Activated gamma-delta T cell treated with Interleukin-2 at 50 U/mL for 16 hours (primary cell): Measurements from ENCODE around the gene TIAM2.
"Not testable (repeated sequence)": the region's sequence is repeated elsewhere in the genome, so short reads cannot be mapped to it uniquely, and the experiment has no call there.

Experiments
- DNase-seq: peaks from one replicate; pipeline ENCODE4 v3.0.0-alpha.2; 2020

TIAM2 gene

DNA sequence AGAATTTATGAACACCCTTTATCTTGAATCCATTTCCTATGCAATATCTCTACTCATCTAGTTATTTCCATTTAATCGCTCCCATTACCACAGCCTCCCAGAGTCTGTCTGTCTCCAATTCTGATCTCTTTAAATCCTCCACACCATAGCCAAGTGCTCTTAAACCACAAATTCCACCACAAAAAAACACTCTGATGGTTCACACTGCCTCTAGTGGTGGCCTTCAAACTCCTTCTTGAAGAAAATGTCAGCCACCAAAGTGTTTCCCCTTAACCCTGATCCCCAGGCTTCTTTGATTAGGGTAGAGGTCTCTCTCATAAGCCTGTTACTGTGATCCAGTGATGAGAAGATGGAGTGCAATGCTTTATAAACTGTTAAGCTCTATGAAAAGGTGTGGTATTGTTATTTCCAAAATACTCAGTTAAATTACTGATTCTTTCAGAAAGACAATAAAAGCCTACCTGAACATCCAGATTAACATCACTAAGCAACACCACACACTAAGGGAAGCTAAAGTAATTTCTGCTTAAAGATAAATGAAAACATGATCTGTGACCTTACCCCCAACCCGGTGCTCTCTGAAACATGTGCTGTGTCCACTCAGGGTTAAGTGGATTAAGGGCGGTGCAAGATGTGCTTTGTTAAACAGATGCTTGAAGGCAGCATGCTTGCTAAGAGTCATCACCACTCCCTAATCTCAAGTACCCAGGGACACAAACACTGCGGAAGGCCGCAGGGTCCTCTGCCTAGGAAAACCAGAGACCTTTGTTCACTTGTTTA lies 273.2 kb downstream of the TIAM2 start:
- not testable (repeated sequence) for DNase-seq

DNA sequence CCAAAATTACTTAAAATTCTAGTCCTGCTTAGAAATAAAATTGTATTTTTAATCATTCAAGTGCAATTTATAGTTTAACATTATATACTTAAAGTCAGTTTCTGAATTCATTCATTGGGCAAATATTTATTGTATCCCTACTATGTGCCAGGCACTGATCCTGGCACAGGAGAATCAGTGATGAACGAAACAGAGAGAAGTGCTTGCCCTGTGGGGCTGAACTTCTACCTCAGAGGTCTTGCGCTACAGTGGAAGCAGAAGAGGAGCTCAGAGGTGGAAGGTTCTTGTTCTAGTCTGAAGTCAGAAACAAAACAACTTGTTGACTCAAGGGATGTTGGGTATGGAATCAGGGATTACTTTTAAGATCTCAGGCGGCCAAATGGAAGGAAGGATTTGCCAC lies 274.6 kb downstream of the TIAM2 start:
- no peak for DNase-seq

DNA sequence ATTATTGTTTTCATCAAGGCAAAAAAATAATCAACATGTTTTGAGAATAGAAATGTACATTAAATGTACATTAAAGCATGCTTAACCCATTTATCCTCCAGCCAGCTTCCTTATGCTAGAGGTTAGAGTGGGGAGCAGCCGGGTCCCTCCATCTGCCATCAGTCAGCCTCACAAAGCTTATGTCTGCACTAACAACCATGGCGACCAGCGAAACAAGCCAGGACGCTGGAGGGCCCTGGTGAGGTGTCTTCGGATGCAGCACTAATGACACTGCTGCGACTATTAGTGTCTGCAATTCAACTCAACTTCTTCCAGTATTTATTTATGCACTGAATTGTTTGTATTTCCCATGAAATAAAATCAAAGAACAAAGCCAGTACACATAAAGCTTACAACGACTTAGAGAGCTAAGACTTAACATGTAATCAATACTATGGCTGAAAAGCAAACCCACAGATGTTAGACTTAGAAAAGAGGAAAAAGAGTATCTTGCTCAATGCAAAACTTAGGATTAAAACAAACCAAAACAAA lies 275.5 kb downstream of the TIAM2 start:
- no peak for DNase-seq

DNA sequence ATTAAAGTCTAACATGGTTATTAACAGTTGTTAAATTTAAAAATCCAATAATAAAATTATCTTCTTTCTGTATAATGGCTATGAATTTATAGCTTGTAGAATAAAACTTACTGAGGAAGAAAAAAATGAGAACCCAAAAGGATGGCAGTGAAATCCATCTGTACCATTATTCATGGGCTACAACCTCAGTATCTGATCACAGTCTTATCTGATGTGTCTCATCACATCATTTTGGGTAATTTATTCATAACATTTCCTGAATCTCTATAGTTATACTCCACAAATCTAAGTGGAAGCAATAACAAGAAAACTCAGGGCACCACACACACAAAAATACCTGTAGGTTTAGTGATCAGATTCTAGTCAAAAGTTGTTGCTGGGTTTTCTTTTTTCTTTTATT lies 276.0 kb downstream of the TIAM2 start:
- DNase-seq, result no peak

DNA sequence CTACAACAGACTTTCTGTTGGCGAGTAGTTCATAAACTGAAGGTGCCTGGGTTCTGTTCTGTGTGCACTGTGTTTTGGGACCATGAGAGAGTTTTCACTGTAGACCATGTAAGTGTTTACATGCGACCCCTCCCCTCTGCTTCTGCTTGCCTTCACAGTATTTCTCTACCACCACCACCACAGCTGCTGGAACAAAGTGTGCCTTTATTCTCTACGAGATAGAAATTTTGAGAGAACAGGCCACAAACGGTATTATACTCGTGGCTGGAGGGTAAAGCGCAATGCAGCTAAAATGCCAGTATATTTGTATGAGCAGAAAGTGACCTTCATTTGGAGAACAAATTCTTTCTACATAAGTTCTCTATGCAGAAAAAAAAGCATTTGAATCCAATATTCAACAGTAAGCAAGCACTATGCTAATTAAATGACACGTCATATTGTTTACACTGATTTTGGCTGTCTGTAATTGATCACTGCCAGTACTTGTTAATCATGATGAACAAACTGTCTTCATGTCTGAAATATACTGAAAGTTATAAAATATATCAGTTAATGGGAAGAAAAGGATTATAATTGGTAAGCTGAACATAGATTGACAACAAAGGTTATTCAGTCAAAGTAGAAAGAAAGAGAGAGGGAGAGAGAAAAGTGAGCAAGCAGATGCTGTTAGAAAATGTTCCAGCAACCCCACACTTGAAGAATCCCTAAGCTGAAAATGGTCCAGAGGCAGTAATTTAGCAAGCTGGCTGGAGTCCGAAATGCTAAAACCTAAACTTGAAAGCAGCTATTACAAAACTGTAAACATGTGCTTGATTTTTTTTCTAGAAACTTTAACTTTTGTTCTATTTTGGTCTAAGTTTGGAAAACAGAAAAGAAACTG lies 277.5 kb downstream of the TIAM2 start:
- DNase-seq, result no peak

DNA sequence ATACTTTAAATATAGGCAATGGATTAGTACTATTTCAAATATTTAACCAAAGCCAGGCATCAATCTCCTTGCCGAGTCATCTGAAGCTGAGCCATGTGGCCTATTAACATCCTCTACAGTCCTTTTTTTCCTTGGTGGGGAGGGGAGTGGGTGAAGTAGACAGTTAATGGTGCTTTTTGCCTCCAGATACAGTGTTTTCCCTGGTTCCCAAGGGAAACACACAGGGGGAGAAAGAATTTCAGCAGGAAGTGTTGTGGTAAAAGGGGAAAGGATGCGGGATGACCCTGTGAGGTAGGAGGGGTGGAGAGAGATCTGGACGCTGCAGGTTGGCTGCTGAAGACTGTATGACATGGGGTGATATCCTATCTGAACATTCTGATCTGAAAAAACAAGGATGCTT lies 278.3 kb downstream of the TIAM2 start:
- DNase-seq, result no peak

DNA sequence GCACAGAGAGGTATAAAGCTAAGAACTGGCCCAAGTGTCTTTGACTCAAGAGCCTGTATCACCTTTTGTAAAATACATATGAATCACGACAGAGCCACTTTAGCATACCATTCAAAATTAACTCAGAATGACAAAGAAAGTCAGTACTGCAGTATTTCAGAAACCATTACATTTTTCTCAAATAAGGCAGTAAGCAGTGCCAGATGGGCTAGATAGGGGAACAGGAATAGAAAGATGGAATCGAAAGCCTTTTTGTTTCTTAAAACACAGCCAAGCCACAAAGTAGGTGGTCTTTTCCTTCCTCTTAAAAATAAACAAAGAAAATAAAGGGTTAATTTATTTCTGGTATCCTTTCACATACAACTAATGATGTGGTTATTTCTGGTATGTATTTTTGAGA lies 279.0 kb downstream of the TIAM2 start:
- DNase-seq, result no peak

DNA sequence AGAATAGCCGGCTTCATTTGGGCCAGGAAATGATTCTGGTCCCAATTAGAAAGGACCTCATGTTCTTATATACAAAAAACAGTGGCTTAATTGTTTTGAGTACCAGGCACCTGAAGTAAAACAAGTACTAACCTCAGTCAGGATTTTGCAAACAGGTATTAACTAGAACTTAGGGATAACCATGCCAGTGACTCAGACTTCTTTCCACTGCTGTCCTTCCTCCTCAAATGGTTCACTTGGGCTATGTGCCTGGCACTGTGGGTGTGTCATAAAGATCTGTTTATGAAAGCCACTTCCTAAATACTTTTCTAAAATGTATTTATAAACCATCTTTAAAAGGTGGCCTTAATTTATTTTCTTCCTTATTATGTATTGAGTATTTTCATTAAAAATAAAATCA lies 279.4 kb downstream of the TIAM2 start:
- no peak for DNase-seq

DNA sequence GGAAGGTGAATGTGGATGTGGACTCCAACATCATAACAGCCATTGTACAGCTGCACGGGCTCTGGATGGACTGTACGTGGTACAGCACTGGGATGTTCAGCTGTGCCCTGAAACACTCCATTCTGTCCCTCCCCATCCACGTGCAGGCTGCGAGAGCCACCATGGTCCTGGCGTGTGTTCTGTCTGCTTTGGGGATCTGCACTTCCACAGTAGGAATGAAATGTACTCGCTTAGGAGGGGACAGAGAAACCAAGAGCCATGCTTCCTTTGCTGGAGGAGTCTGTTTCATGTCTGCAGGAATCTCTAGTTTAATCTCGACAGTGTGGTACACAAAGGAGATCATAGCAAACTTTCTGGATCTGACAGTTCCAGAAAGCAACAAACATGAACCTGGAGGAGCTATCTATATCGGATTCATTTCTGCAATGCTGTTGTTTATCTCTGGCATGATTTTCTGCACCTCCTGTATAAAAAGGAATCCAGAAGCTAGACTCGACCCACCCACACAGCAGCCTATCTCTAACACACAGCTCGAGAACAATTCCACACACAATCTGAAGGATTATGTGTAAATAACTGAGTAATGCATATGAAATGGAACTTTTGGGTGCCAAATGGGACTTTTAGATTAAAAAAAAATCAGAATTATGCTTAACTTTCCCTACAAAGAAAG lies 280.8 kb downstream of the TIAM2 start:
- no peak for DNase-seq

DNA sequence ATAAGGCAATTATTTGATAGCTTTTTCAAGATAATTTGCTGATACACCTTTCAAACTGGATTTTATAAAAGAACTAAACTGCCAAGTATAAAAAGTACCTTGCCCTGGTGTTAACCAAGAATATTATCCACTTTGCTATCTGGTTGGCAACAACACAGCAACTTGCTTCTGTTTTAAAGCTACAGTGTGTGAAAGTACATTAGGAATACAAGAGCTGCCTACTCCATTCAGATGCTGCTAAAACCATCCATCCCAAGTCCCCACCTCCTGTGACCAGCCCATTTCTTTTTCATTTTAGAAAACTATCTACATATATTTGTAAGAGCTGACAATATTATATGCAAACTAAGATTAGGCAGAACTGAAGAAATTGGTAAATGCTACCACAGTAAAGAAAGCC lies 281.5 kb downstream of the TIAM2 start:
- DNase-seq, result no peak

DNA sequence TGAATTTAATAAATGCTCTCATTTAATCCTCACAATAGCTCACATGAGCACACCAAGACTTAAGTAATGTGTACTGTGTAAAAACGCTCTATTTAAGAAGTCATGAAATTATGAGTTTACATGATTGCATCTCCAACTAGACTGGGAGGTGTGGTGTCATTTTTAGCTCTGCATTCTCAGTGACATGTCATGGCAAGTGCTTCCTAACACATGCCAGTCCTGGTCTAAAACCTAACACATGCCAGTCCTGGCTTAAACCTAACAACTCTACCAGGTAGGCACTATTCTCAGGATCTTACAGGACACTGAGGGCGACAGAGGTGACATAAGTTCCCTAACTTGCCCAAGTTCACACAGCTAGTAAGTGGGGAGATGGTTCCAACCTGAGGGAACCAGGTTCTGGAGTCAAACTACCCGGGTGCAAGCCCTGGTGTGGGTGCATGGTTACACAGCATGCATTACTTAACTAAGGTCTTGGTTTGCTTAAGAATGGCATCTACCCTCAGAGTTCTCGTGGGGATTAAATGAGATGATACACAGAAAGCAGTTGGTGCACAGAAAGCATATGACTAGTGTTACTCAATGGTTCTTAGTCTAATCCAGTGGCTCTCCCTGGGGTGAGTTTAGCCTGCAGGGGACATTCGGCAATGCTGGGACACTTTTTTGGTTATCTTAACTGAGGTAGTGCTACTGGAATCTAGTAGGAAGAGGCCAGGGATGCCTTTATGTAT lies 283.4 kb downstream of the TIAM2 start:
- DNase-seq, result no peak

DNA sequence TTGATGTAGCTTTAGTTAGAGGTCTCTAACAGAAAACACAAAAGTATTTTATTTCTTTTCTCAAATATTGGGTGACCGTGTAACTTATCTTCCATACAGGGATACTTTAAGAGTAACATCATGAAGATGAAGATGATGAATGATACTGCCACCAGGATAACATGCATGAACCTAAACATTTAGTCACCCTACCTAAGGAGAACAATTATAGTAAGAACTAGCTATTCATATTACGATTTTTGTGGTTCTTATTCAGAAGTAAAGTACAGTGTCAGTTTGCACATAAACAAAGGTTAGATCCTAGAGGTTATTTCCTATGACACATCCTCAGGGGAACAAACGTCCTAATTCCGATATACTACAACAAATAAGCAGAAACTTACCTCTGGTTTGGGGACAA lies 289.7 kb downstream of the TIAM2 start:
- no peak for DNase-seq

DNA sequence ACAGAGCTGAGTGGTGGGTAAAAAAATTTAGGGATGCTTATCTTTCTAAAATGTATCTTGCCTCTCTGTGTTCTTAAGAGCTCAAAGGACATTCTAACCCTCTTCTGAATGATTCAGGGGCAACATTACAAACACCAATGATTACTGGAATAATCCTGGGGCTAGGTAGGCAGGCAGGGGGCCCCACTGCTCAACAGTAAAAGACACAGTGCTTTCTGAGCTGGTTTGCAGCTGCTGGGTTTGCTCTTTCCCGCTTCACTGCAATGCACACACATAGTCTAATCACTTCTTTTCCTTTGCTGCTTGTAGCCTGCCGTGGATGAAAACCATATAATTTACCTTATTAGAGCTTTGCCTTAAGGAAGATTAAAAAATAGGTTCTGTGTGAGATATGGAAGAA lies 292.6 kb downstream of the TIAM2 start:
- DNase-seq, result no peak

DNA sequence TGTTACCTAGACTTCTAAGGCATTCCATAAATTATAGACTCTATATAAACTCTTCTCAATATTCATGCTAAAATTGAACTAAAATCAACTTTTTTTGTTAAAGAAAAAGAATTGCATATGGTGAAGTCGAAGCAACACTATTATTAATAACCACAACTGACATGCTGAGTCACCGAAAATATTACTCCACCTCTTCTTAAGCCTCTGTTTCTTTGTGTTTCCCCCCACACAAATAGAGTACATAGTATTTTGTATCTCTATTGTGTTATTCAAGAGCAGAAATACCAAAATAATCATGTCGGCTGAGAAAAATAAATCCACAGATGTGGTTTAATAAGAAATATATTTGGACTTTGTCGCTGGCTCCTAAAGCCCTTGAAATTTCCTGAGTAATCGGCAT lies 295.4 kb downstream of the TIAM2 start:
- DNase-seq, result no peak

DNA sequence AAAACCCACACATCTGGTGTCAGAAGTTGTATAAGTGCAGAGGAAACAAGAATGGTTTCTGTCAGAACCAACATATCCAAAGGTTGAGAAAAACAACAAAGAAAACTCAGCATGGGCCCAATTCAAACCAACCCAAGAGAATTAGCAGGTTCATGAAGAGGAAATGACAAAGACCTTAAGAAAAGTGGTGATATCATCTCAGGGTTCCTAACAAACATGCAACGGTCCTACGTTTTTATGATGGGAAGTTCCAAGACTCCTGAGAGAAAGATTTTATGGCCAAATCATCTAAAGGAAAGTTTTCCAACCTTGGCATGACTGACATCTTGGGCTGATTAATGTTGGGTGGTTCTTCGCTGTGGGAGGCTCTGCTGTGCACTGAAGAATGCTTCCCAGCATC lies 296.2 kb downstream of the TIAM2 start:
- no peak for DNase-seq

DNA sequence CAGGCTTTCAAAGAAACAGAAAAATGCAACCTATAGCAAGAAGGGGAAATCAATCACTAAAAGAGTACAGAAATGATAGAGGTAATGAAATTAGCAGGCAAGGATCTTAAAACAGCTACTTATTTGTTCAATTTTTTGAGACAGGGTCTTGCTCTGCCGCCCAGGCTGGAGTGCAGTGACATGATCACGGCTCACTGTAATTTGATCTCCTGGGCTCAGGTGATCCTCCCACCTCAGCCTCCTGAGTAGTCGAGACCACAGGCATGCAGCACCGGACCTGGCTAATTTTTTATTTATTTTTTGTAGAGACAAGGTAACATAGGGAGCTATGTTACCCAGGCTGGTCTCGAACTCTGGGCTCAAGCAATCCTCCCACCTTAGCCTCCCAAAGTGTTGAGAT lies 297.6 kb downstream of the TIAM2 start:
- no peak for DNase-seq

DNA sequence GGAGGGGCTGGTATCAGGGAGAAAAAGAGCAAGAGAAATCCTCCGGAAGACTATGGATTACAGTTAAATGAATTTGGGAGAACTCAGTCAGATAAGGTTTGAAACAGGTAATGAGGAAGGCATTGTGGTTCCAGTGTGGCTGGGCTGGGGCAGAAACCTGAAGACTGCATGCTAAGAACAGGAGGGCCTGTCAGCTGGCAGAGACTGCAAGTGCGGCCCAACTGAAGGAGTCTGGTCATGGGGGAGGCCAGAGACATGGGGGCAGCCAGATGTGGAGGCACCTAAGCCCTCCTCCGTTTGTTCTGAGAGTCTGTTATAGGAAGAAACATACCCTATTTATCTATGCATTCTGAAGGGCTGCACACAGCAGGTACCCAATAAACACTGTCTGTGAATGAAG lies 302.6 kb downstream of the TIAM2 start:
- no peak for DNase-seq

DNA sequence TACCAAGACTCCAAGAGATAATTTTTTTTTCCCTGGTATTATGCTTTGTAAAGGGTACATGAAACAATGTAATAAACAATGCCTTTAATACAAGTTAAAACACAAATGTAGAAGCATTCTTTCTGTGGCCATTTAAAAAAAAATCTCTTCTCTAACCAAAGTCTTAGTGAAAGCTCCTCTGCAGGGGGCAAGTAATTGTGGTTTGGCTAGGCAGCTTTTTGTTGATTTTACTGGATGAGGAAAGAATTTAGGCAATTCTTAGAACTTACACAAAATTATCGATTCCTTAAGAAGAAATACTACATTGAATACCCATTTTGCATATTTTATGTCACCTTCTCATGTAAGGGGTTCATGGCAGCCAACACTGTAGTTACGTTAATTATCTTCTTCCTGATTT lies 306.8 kb downstream of the TIAM2 start:
- no peak for DNase-seq

DNA sequence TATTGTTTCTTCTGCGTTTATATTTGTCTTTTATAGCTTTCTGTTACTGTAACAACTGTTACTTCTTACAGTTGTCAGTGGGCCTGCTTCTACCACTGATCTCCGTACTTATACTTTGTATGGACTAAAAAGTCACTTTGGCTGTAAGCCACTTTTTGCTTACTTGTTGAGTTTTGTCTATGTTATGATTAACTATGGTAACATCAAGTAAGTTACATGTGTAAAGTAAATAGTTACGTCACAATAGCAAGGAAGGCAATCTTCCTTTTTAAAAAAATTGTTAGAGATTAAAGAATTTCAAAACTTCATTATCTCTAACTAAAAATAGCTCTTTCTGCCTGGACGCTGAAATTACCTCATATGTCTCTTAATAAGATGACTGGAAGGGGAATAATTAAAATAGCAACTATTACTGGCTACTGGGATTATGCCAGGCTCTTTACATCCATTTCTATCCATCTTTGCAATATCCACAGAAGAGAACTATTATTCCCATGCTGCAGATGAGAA lies 308.3 kb downstream of the TIAM2 start:
- no peak for DNase-seq

DNA sequence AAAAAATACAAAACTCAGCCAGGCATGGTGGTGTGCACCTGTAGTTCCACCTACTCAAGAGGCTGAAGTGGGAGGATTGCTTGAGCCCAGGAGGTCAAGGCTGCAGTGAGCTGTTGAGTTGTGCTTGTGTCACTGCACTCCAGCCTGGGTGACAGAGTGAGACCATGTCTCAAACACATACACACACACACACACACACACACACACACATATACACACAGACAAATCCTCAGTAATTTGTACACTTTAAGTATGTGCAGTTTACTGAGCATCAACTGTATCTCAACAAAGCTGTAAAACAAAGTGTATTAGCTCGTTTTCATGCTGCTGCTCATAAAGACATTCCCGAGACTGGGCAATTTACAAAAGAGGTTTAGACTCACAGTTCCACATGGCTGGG lies 311.8 kb downstream of the TIAM2 start:
- no peak for DNase-seq
